HEK293 (cell line): ENCODE measurements around the gene VPS11.

ENCODE experiments used
- CTCF ChIA-PET: fragments of 350-600 bp; formaldehyde crosslinking; extraction: SDS; loops from one replicate; lab custom pipeline; 2021; ENCODE audit warnings: antibody characterized with exemption; lab: Yijun Ruan, JAX
- POLR2A ChIA-PET: fragments of 300-600 bp; formaldehyde crosslinking; extraction: SDS; loops from one replicate; lab custom pipeline; 2020; ENCODE audit warnings: antibody characterized with exemption, inconsistent platforms; lab: Yijun Ruan, JAX
- H3K27ac ChIP-seq: fragments of 200-500 bp; sonication (Bioruptor generic); 2 replicates; pipeline ENCODE4 v1.5.1; 2014; ENCODE audit warnings: low read depth, low read length, control low read depth, inconsistent platforms; ENCODE audit errors: extremely low read depth
- H3K36me3 ChIP-seq, 2 experiments: fragments of 200-500 bp in 1 of 2; sonication (Bioruptor generic) in 1 of 2; 1 replicate in 1 of 2; 2 replicates in 1 of 2; pipeline ENCODE4 v1.5.1; 2014 to 2017; ENCODE audit warnings: inconsistent platforms in 2 of 2, low read length in 2 of 2; ENCODE audit not compliant: control insufficient read depth in 2 of 2, insufficient read depth in 1 of 2
- H3K4me1 ChIP-seq: fragments of 200-500 bp; sonication (Bioruptor generic); 2 replicates; pipeline ENCODE4 v1.5.1; 2014; ENCODE audit warnings: mild to moderate bottlenecking, low read length, inconsistent platforms; ENCODE audit not compliant: control insufficient read depth, insufficient read depth
- H3K4me3 ChIP-seq: 2 replicates; pipeline ENCODE4 v1.5.1; 2011; ENCODE audit warnings: low read depth, mild to moderate bottlenecking, control low read depth, low read length, moderate library complexity
- H3K9me3 ChIP-seq: fragments of 200-500 bp; sonication (Bioruptor generic); 2 replicates; pipeline ENCODE4 v1.5.1; 2014; ENCODE audit warnings: low read depth, low read length, inconsistent platforms; ENCODE audit not compliant: control insufficient read depth, insufficient read depth
- BCL11B ChIP-seq: fragments of 450-650 bp; formaldehyde crosslinking; IDR thresholded peaks from 2 replicates; pipeline ENCODE4 v1.5.1; 2016; ENCODE audit warnings: low read depth, missing biosample characterization, missing genetic modification characterization
- MEIS1 ChIP-seq: sonication (generic); formaldehyde crosslinking; IDR thresholded peaks from 2 replicates; pipeline ENCODE4 v1.8.1; 2022; ENCODE audit warnings: missing genetic modification reagents, mild to moderate bottlenecking, borderline replicate concordance
- PRDM1 ChIP-seq: fragments of 450-650 bp; formaldehyde crosslinking; IDR thresholded peaks from 2 replicates; pipeline ENCODE4; 2016; ENCODE audit warnings: missing biosample characterization, missing genetic modification characterization
- SP2 ChIP-seq: fragments of 450-650 bp; formaldehyde crosslinking; IDR thresholded peaks from 2 replicates; pipeline ENCODE4 v1.5.1; 2016; ENCODE audit warnings: missing biosample characterization, missing genetic modification characterization
- ZBTB7A ChIP-seq: fragments of 450-650 bp; formaldehyde crosslinking; IDR thresholded peaks from 2 replicates; pipeline ENCODE4 v1.5.1; 2016; ENCODE audit warnings: low read depth, missing biosample characterization, missing genetic modification characterization
- ZFP41 ChIP-seq: fragments of 450-650 bp; formaldehyde crosslinking; IDR thresholded peaks from 2 replicates; pipeline ENCODE4 v1.5.1; 2016; ENCODE audit warnings: missing biosample characterization, missing genetic modification characterization, borderline replicate concordance
- ZNF114 ChIP-seq: fragments of 450-650 bp; formaldehyde crosslinking; IDR thresholded peaks from 2 replicates; pipeline ENCODE4 v1.5.0; 2017; ENCODE audit warnings: missing biosample characterization, missing genetic modification characterization
- ZNF140 ChIP-seq: fragments of 450-650 bp; formaldehyde crosslinking; IDR thresholded peaks from 2 replicates; pipeline ENCODE4 v1.5.1; 2016; ENCODE audit warnings: missing biosample characterization, missing genetic modification characterization
- ZNF157 ChIP-seq: fragments of 450-650 bp; formaldehyde crosslinking; IDR thresholded peaks from 2 replicates; pipeline ENCODE4 v1.5.1; 2016; ENCODE audit warnings: missing biosample characterization, missing genetic modification characterization
- ZNF324 ChIP-seq: fragments of 450-650 bp; formaldehyde crosslinking; IDR thresholded peaks from 2 replicates; pipeline ENCODE4 v1.5.1; 2016; ENCODE audit warnings: missing biosample characterization, missing genetic modification characterization
- ZNF350 ChIP-seq: fragments of 450-650 bp; formaldehyde crosslinking; IDR thresholded peaks from 2 replicates; pipeline ENCODE4 v1.5.0; 2017; ENCODE audit warnings: missing biosample characterization, mild to moderate bottlenecking, missing genetic modification characterization
- ZNF404 ChIP-seq: fragments of 450-650 bp; formaldehyde crosslinking; IDR thresholded peaks from 2 replicates; pipeline ENCODE4 v1.5.1; 2017; ENCODE audit warnings: missing biosample characterization, missing genetic modification characterization
- ZNF416 ChIP-seq: fragments of 450-650 bp; formaldehyde crosslinking; IDR thresholded peaks from 2 replicates; pipeline ENCODE4 v1.5.1; 2016; ENCODE audit warnings: missing biosample characterization, missing genetic modification characterization
- ZNF626 ChIP-seq: fragments of 450-650 bp; sonication (Bioruptor Pico); formaldehyde crosslinking; IDR thresholded peaks from 2 replicates; pipeline ENCODE4 v1.5.1; 2018; ENCODE audit warnings: missing biosample characterization, missing genetic modification characterization, inconsistent platforms
- ZNF660 ChIP-seq: fragments of 450-650 bp; IDR thresholded peaks from 2 replicates; pipeline ENCODE4 v1.5.1; 2018; ENCODE audit warnings: missing biosample characterization, mild to moderate bottlenecking, missing genetic modification characterization
- ZNF837 ChIP-seq: fragments of 450-650 bp; formaldehyde crosslinking; IDR thresholded peaks from 2 replicates; pipeline ENCODE4 v1.5.1; 2016; ENCODE audit warnings: missing biosample characterization, missing genetic modification characterization
- TF ChIP-seq, protein P1 (sequence below): fragments of 450-650 bp; formaldehyde crosslinking; IDR thresholded peaks from 2 replicates; pipeline ENCODE4 v1.5.1; 2016; ENCODE audit warnings: missing biosample characterization, missing genetic modification characterization, borderline replicate concordance
- TF ChIP-seq, protein P2 (sequence below): fragments of 450-650 bp; formaldehyde crosslinking; IDR thresholded peaks from 2 replicates; pipeline ENCODE4 v1.5.1; 2016; ENCODE audit warnings: missing biosample characterization, missing genetic modification characterization
- TF ChIP-seq, protein P3 (sequence below): fragments of 450-650 bp; formaldehyde crosslinking; optimal IDR thresholded peaks from 2 replicates; pipeline ENCODE3; 2016; ENCODE audit warnings: missing biosample characterization, mild to moderate bottlenecking, missing genetic modification characterization
- TF ChIP-seq, protein P4 (sequence below): fragments of 450-650 bp; IDR thresholded peaks from 2 replicates; pipeline ENCODE4 v1.5.1; 2018; ENCODE audit warnings: missing biosample characterization, mild to moderate bottlenecking, missing genetic modification characterization

VPS11 gene

DNA sequence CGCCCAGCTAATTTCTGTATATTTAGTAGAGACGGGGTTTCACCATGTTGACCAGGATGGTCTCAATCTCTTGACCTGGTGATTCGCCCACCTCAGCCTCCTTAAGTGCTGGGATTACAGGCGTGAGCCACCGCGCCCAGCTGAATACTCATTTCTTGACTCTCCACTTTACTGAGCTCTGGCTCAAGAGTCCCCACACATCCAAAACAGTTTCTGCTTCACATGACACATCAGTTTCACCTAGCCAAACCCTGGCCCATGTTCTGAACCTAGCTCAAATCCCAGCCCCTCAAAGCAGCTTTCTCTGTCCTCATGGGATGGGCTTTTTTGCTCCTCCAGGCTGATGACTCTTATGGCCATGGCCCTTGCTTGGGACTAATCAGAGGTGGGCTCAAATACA, 20.4 kb upstream of the VPS11 start:
- no peaks in the 10 kb centered on the region for H3K9me3 ChIP-seq
- no peaks in the 10 kb centered on the region for H3K4me1 ChIP-seq
- POLR2A ChIA-PET, result interaction anchor here (0.6 to 1.2 kb wide), 3 partner anchors 11 to 38 kb away, joined by 4 to 6 read pairs (median 4); partner anchors contain the start of gene HMBS
- peaks cover 0 to 78% of the 10 kb centered on the region in 2 experiments; a peak in 2 of 3 replicates for H3K36me3 ChIP-seq
- CTCF ChIA-PET, result no interaction called here
- H3K4me3 ChIP-seq, result no peak overlapping the region
- H3K27ac ChIP-seq, result no peak overlapping the region
- TF ChIP-seq, protein P1, sequence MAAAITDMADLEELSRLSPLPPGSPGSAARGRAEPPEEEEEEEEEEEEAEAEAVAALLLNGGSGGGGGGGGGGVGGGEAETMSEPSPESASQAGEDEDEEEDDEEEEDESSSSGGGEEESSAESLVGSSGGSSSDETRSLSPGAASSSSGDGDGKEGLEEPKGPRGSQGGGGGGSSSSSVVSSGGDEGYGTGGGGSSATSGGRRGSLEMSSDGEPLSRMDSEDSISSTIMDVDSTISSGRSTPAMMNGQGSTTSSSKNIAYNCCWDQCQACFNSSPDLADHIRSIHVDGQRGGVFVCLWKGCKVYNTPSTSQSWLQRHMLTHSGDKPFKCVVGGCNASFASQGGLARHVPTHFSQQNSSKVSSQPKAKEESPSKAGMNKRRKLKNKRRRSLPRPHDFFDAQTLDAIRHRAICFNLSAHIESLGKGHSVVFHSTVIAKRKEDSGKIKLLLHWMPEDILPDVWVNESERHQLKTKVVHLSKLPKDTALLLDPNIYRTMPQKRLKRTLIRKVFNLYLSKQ (tag by site-specific recombination), result no peak

DNA sequence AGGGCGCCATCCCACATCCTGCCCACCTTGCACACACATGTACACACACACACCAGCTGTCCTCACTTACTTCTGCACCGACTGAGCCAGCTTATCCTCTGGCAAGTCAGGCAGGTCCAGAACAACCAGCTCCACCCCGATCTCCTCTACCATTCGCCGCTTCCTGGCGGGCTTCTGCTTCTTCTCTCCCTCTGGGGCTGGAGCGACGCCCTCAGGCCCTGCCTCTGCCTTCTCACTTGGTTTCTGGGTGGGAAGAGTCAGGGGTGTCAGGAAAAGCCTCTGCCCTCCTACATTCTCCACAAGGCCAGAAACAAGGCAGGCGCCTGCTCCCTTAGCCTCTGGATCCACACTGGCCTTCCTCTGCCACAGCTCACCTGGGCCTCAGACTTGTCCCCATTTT, 19.0 kb upstream of the VPS11 start:
- ChIA-PET POLR2A (interaction anchor here (1.0 kb wide), 1 partner anchor 22 kb away, joined by 3 read pairs; no protein-coding TSS in a partner anchor), CTCF (interaction anchor here (0.8 kb wide), 1 partner anchor 289 kb away, joined by 4 read pairs; no protein-coding TSS in a partner anchor)
- no peak overlapping the region for H3K4me3 ChIP-seq
- no peaks in the 10 kb centered on the region for H3K4me1 ChIP-seq
- TF ChIP-seq ZNF324 (tag by site-specific recombination), result no peak
- no peak for TF ChIP-seq ZNF660 (tag by site-specific recombination)
- no peak overlapping the region for H3K27ac ChIP-seq
- H3K36me3 ChIP-seq, result peaks cover under 1 to 93% of the 10 kb centered on the region in 2 experiments; a peak in 2 of 3 replicates
- H3K9me3 ChIP-seq, result no peaks in the 10 kb centered on the region

DNA sequence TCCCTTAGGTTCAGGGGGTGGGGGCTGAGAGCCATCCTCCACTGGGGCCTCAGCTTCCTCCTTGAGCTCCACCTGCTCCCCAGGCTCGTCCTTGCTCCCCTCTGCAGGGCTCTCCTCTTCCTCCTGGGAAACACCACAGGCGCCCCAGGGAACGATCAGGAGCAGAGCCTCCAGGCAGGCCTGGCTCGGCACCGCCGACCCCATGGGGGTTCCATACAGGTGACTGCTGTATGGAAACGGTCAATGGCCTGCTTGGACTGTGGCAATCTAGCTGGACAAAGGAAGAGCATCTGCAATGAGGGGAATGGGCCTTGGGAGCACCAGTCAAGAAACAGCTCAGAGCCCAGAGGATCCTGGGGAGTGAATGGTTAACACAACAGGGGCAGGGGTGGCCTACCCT, 18.5 kb upstream of the VPS11 start:
- TF ChIP-seq MEIS1 (CRISPR knock-in tag) (no peak), ZNF157 (tag by site-specific recombination) (no peak), ZNF350 (tag by site-specific recombination) (no peak), ZBTB7A (no peak), SP2 (tag by site-specific recombination) (no peak), ZNF416 (tag by site-specific recombination) (no peak), ZFP41 (tag by site-specific recombination) (no peak), ZNF626 (tag by site-specific recombination) (no peak), ZNF114 (tag by site-specific recombination) (no peak), ZNF140 (tag by site-specific recombination) (no peak), BCL11B (tag by site-specific recombination) (no peak), PRDM1 (tag by site-specific recombination) (no peak), ZNF837 (tag by site-specific recombination) (no peak), ZNF404 (tag by site-specific recombination) (no peak)
- TF ChIP-seq, protein P2, sequence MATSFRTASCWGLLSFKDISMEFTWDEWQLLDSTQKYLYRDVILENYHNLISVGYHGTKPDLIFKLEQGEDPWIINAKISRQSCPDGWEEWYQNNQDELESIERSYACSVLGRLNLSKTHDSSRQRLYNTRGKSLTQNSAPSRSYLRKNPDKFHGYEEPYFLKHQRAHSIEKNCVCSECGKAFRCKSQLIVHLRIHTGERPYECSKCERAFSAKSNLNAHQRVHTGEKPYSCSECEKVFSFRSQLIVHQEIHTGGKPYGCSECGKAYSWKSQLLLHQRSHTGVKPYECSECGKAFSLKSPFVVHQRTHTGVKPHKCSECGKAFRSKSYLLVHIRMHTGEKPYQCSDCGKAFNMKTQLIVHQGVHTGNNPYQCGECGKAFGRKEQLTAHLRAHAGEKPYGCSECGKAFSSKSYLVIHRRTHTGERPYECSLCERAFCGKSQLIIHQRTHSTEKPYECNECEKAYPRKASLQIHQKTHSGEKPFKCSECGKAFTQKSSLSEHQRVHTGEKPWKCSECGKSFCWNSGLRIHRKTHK (tag by site-specific recombination), result no peak
- TF ChIP-seq, protein P1 (tag by site-specific recombination), result no peak
- TF ChIP-seq, protein P3, sequence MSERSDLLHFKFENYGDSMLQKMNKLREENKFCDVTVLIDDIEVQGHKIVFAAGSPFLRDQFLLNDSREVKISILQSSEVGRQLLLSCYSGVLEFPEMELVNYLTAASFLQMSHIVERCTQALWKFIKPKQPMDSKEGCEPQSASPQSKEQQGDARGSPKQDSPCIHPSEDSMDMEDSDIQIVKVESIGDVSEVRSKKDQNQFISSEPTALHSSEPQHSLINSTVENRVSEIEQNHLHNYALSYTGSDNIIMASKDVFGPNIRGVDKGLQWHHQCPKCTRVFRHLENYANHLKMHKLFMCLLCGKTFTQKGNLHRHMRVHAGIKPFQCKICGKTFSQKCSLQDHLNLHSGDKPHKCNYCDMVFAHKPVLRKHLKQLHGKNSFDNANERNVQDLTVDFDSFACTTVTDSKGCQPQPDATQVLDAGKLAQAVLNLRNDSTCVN, result no peak
- TF ChIP-seq, protein P4, sequence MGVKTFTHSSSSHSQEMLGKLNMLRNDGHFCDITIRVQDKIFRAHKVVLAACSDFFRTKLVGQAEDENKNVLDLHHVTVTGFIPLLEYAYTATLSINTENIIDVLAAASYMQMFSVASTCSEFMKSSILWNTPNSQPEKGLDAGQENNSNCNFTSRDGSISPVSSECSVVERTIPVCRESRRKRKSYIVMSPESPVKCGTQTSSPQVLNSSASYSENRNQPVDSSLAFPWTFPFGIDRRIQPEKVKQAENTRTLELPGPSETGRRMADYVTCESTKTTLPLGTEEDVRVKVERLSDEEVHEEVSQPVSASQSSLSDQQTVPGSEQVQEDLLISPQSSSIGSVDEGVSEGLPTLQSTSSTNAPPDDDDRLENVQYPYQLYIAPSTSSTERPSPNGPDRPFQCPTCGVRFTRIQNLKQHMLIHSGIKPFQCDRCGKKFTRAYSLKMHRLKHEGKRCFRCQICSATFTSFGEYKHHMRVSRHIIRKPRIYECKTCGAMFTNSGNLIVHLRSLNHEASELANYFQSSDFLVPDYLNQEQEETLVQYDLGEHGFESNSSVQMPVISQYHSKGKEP (tag by site-specific recombination), result no peak
- no peaks in the 10 kb centered on the region for H3K9me3 ChIP-seq
- CTCF ChIA-PET, result no interaction called here
- peaks cover 4 to 97% of the 10 kb centered on the region in 2 experiments; a peak in 2 of 3 replicates for H3K36me3 ChIP-seq
- H3K4me3 ChIP-seq, result no peak overlapping the region
- H3K4me1 ChIP-seq, result no peaks in the 10 kb centered on the region
- no peak overlapping the region for H3K27ac ChIP-seq
- POLR2A ChIA-PET, result interaction anchor here (0.6 kb wide), 1 partner anchor 28 kb away, joined by 8 read pairs; no protein-coding TSS in a partner anchor
